Activated naive CD8-positive, alpha-beta T cell treated with anti-CD3 and anti-CD28 coated beads, Interleukin-2, amount 10 ng/mL, durations not matched to agents 7 days and 5 days (primary cell): ENCODE results near the gene TENT4B. TPM values are rescaled to one million over a fixed set of nuclear protein-coding genes. Genes with fewer than 3 reads are reported as not detected.
A peak's percentile ranks its signal among the peaks of the same experiment; 100 is the strongest.

Experiments
- ATAC-seq: fragments of 150-1000 bp; cut with Tn5 transposase; one replicate; pipeline ENCODE4 v1.10.0; 2021; ENCODE audit warnings: low read depth, moderate library complexity
- POLR2A ChIA-PET: fragments of 350-600 bp; sonication (Branson Sonifier 250); formaldehyde crosslinking; loops from one replicate; lab custom pipeline; 2021; ENCODE audit warnings: antibody characterized with exemption; lab: Charles Lee
- DNase-seq: peaks from one replicate; pipeline ENCODE4 v3.0.0; 2021
- H3K27ac Mint-ChIP-seq: one replicate; pipeline ENCODE4 v1.8.0; 2022; ENCODE audit warnings: mild to moderate bottlenecking, mixed read lengths
- H3K27me3 Mint-ChIP-seq: one replicate; pipeline ENCODE4 v1.8.0; 2022; ENCODE audit warnings: mild to moderate bottlenecking, moderate library complexity, mixed read lengths
- H3K36me3 Mint-ChIP-seq: one replicate; pipeline ENCODE4 v1.8.0; 2021; ENCODE audit warnings: mild to moderate bottlenecking, mixed read lengths
- H3K4me1 Mint-ChIP-seq: one replicate; pipeline ENCODE4 v1.8.0; 2021; ENCODE audit warnings: mixed read lengths
- H3K4me3 Mint-ChIP-seq: one replicate; pipeline ENCODE4 v1.8.0; 2022; ENCODE audit warnings: mild to moderate bottlenecking, moderate library complexity, mixed read lengths
- H3K9me3 Mint-ChIP-seq: one replicate; pipeline ENCODE4 v1.8.0; 2021; ENCODE audit warnings: mixed read lengths
- total RNA-seq, 2 experiments: library from RNA; stranded (reverse); gene quantifications; one replicate each; pipeline ENCODE4 v1.2.3, GENCODE V29; 2021

TENT4B gene
- total RNA-seq, 2 experiments from 2014 or later, result 18.0 TPM

- DNase-seq (no peak), ATAC-seq (no peak)
- Mint-ChIP-seq H3K27me3 (no peaks in the 10 kb centered on the region), H3K4me3 (peak overlapping the region; percentile 70), H3K9me3 (no peaks in the 10 kb centered on the region), H3K4me1 (peaks cover 74% of the 10 kb centered on the region), H3K36me3 (peaks cover 32% of the 10 kb centered on the region), H3K27ac (peak overlapping the region; percentile 82)
- POLR2A ChIA-PET, result interaction anchor here (1.0 to 7.0 kb wide), 3 partner anchors 9 to 37 kb away, joined by 3 to 51 read pairs (median 4); partner anchors contain the start of gene ADCY7
These were observed 123.9 kb downstream of the TENT4B start for GRCh38 chr16:50276801-50277555.

GRCh38 chr16:50278251-50278650 lies 125.1 kb downstream of the TENT4B start:
- H3K27ac Mint-ChIP-seq, result peak overlapping the region; percentile 15
- H3K9me3 Mint-ChIP-seq, result no peaks in the 10 kb centered on the region
- H3K4me3 Mint-ChIP-seq, result peak overlapping the region; percentile 70
- no peak for ATAC-seq
- H3K36me3 Mint-ChIP-seq, result peaks cover 31% of the 10 kb centered on the region
- no peaks in the 10 kb centered on the region for H3K27me3 Mint-ChIP-seq
- H3K4me1 Mint-ChIP-seq, result peaks cover 74% of the 10 kb centered on the region
- POLR2A ChIA-PET, result interaction anchor here (0.6 to 7.0 kb wide), 7 partner anchors 10 to 525 kb away, joined by 3 to 51 read pairs (median 4); partner anchors contain the start of gene ADCY7
- no peak for DNase-seq

GRCh38 chr16:50279504-50279865 lies 126.4 kb downstream of the TENT4B start:
- Mint-ChIP-seq H3K4me3 (no peak overlapping the region), H3K36me3 (peaks cover 33% of the 10 kb centered on the region)

GRCh38 chr16:50280932-50281331 lies 127.8 kb downstream of the TENT4B start:
- Mint-ChIP-seq H3K36me3 (peaks cover 39% of the 10 kb centered on the region), H3K4me1 (peaks cover 73% of the 10 kb centered on the region), H3K27me3 (no peaks in the 10 kb centered on the region), H3K4me3 (no peak overlapping the region), H3K27ac (no peak overlapping the region), H3K9me3 (peaks cover 2% of the 10 kb centered on the region)
- ATAC-seq (no peak), DNase-seq (no peak)
- POLR2A ChIA-PET, result interaction anchor here (7.0 kb wide), 1 partner anchor 13 kb away, joined by 51 read pairs; the partner anchor contains the start of gene ADCY7

More at GRCh38 chr16:50279504-50279865, 126.4 kb downstream of the TENT4B start:
- ATAC-seq (no peak), DNase-seq (no peak)
- Mint-ChIP-seq H3K27me3 (no peaks in the 10 kb centered on the region), H3K27ac (no peak overlapping the region), H3K4me1 (peaks cover 73% of the 10 kb centered on the region), H3K9me3 (no peaks in the 10 kb centered on the region)
- POLR2A ChIA-PET, result interaction anchor here (0.7 to 7.0 kb wide), 2 partner anchors 11 to 70 kb away, joined by 3 to 51 read pairs; partner anchors contain the start of gene ADCY7

Other genes with a start within 250 kb of the TENT4B start
- gene CNEP1R1, start 128.1 kb upstream of the TENT4B start, total RNA-seq, result 10 to 100 TPM; 29.0 to 31.7 TPM
- gene HEATR3, start 87.3 kb upstream of the TENT4B start, total RNA-seq, result 10 to 100 TPM; 19.8 to 20.1 TPM
- 100 to 1,000 TPM; 172 to 177 TPM for gene ADCY7, start 113.2 kb downstream of the TENT4B start, total RNA-seq
- gene BRD7, start 215.7 kb downstream of the TENT4B start, total RNA-seq, result 10 to 100 TPM; 81.4 to 84.3 TPM